IPS-NIHi7 (cell line): ENCODE measurements around the gene PAK6.

Source experiments
- DNase-seq: peaks from one replicate; pipeline ENCODE4 v3.0.0; 2012; ENCODE audit warnings: mixed read lengths; ENCODE audit errors: extremely low spot score

The PAK6 gene

DNA sequence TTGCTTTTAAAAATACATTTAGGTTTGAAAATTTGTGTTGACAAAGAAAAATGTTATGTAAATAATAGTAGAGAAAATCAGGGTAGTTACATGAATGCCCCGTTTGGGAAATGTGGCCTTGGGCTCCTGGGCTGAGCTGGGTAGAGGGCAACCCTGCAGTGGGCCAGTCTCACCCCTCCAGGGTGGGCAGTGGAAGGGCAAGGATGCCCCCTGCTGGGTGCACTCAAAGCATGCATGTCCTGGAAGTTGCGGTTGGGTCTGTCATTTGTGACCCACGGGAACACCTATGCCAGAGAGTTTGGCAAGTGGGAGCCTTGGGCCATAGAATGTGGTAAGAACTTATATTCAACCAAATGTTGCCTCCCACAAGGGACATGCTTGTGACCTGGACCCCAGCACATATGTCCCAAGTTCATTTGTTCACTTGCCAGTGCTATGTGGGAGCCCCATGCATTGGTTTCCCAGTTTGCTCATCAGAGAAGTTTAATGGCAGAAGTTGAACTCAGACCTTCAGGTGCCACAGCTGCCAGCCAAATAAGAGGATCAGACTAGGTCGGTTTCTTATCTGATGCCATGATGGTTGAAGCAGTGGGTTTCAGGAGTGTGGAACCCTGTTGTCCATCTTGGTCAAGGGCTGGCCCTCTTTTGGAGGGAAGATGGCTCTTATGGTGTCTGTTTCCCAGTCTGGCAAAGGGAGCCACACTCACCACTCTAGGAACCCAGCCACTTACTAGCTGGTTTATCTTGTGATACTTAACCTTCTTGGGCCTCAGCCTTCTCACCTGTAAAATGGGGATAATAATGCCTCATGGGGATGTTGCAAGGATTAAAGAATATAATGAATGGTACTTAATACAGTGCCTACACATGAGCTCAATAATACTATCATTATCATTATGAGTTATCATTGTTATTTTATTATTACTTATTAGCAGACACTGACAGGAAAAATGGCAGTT is 71.4 kb downstream of the PAK6 start:
- peak; percentile 86 for DNase-seq

DNA sequence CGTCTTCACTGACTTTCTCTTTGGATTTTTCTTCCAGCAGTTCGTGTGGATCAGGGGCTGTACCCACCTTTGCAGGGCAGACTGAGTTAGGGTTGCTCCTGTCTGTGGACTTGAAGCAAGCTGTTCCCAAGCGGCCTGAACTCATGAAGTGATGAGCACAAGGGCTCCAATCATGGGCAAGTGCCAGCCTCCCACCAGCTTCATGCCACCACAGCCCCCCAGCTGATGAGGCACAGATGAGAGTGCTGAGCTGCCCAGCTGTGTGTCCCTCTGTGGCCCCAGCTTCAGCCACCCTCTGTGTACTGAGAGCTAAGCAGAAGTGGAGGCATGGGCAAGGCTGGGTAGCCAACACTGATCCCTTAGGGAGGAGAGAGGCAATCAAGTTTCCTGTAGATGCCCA is 72.1 kb downstream of the PAK6 start:
- no peak for DNase-seq

DNA sequence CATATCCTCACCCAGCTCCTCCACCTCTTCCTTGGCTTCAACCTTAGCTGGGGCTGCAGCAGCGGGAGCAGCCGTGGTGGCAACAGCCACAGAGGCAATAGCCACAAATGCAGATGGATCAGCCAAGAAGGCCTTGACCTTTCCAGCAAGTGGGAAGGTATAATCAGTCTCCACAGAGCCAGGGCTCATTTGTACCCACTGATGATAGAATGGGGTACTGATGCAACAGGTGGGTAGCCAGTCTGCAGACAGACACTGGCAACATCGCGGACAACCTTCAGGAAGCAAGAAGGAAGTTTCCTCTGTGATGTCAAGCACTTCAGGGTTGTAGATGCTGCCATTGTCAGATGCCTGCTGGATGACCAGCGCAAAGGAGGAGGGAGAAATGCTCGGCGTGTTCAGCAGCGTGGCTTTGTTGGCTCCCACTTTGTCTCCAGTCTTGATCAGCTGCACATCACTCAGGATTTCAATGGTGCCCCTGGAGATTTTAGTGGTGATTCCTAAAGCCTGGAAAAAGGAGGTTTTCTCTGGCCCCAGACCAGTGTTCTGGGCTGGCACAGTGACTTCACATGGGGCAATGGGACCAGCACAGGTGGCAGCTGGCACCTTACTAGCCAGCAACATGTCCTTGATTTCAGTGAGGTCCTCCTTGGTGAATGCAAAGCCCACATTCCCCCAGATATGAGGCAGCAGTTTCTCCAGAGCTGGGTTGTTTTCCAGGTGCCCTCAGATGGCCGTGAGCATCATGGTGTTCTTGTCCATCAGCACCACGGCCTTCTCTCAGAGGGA is 73.7 kb downstream of the PAK6 start:
- no peak for DNase-seq

DNA sequence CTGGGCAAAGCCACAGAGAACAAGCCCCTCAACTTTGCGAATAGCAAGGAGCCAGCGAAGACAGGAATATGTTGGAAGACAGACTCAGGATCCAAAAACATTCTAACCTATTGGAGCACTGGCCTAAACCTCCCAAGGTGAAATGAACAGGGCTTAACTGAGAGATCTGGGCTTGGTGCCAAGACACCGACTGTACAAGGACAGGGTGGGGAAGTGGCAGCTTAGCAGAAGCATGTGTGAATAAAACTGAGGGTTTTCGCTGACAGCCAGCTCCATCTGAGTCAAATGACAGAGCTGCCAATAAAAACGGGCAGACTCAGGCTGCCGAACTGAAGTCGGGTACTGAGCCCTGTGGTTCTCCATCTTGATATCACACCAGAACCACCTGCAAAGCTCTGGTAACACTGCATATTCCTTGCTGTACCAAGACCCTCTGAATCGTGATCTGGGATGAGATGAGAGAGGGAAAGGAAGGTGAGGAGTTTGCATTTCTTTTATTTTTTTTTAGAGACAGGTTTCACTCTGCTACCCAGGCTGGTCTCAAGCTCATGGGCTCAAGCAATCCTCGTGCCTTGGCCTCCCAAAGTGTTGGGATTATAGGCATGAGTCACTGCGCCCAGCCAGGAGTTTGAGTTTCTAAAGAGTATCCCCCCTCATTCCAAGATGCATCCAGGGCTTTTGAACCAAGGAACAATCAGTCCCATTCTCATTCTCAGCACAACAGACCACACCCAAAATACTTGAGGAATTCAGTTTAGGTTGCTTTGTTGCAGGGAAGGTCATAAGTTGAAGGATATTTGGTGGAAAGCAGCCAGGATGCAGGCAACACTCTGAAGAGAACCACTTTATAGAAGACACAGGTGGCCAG is 74.9 kb downstream of the PAK6 start:
- DNase-seq: no peak

DNA sequence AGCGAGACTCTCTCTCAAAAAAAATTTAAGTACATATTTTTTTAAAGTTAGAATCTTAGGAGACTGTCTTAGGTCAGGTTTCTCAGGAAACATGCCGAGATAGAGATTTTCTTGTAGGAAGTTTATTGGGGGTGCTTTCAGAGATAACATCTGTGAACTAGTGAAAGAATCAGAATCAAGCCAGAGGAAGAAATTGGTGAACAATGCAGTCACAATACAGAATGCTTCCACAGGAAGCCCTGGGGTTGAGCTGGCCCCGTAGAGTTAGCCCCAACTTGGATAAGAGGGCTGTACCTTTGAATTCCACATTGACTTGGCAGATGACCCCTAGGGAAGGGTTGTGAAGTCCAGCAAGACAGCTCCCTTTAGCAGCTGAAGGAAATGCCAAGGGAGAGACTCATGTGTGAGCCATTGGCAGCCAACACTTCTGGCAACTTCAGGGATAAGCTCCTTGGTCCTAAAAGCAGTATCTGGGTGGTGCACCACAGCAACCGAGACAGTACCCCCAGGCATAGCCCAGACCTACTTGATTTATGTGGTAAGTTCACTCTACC is 75.9 kb downstream of the PAK6 start:
- DNase-seq: no peak

DNA sequence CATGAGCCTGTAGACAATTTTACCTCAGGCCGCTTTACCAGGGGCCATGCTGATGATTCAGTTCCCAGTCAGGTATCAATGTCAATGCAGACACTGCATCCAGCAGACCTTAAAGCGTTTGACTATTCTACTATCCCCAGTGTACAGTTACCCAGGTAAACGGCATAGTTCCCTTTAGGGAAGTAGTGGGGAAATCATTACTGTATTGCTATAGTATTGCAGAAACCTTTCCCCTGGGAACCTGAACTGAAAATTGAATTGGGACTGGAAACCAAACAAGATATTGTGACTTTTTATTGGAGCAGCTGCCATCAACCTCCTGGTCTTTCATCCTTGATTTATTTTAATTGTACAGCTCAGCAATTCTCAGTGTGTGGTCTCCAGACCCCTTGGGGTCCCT is 78.1 kb downstream of the PAK6 start:
- no peak for DNase-seq

GRCh38 chr15:40317580-40317979 is 78.7 kb downstream of the PAK6 start:
- DNase-seq: no peak

DNA sequence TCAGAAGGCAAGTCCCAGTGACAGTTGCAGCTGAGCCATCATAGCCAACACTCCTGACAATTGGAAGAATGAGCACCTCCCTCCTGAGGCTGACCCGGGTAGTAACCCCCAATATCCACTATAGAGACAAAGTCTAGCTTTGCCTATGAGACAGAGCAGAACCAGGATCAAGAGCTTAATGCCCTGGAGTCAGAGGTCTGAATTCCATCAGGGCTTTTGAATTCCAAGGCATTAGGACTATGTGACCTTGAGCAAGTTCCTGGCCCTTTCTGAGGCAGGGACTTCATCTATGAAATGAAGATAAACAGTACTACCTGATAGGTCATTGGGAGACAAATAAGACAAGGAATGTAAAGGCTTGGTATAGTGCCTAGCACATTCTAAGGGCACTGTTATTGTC is 81.5 kb downstream of the PAK6 start:
- no peak for DNase-seq

DNA sequence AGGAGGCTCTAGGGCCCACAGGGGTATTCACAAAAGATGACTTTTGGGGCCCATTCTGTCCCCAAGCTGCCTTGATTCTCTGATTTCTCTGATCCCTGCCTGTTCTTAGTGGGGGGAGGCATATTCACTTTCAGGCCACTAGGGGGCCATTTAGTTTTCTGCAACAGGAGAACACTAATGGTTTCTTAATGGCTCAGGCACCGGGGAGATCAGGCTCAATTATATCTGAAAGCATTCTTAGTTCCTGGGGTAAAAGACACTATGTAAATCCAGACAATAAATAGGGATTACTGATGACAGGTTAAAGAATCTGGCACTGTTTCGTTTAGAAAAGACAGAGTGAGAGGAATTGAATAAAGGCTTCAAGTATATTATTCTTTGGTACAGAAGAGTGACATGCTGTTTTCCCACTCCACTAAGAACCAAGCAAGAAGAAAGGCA is 82.1 kb downstream of the PAK6 start:
- DNase-seq: peak; percentile 68

GRCh38 chr15:40322531-40323238 is 83.8 kb downstream of the PAK6 start:
- no peak for DNase-seq

GRCh38 chr15:40323239-40323952 is 84.5 kb downstream of the PAK6 start, which contains the start of gene INAFM2:
INAFM2 (plus strand) TSS chr15:40323692; CDS start chr15:40324056, 364 bp downstream.
- peak; percentile 94 for DNase-seq

GRCh38 chr15:40323953-40324937 is 85.4 kb downstream of the PAK6 start:
- DNase-seq: no peak

GRCh38 chr15:40325188-40325587 is 86.3 kb downstream of the PAK6 start:
- DNase-seq: no peak

DNA sequence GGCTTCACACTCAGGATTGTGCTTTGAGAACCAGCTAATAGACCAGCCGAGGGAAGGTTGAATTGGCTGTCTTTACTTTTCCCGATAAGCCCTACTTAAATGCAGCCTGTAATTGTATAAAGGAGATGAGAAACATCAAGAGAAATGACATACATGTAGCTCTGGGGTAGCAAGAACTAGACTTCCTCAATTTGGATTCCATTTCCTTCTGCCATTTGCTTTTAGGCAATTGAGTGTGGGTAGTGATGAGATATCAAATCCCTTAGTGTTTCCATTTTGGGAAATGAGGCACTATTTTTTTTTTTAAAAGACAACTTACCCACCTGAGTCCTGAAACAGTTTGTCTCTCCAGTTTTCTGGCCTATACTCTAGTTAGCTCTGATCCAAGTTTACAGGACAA is 86.8 kb downstream of the PAK6 start:
- no peak for DNase-seq
